Measurements from ENCODE around the gene SLC25A51. TPM values are rescaled to one million over a fixed set of nuclear protein-coding genes. Genes with fewer than 3 reads are reported as not detected.

The SLC25A51 gene
- total and polyA plus RNA-seq, 4 donors: 3.8 to 24.4 (median 9.1) TPM

DNA sequence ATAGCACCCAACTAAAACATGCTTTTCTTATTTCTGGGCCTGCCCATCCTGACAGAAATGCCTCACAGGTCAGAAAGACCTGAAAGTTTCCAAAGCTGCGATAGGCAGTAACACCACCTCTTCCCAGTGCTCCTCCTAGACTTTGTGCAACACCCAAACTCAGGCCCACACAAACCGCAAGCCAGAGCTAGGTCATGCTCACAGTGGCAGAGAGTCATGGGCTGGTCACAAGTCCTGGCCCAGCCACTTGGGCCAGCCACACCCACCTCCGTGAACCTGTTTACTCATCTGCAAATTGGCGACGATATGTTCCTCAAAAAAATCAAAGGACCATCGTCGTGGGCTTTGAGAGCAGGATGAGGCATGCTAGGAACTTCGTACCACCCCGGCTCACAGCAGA is 44.0 kb upstream of the SLC25A51 start:
- Histone ChIP-seq H3K9ac (ENCODE audit: low read depth in 1 of 2, low read length in 2 of 2) (no peak overlapping the region), H3K9me3 (ENCODE audit: control insufficient read depth in 4 of 4, low read length in 3 of 4) (no peaks in the 10 kb centered on the region), H3K27ac (ENCODE audit: low read depth in 1 of 2, low read length in 2 of 2) (no peak overlapping the region), H3K36me3 (ENCODE audit: control insufficient read depth in 4 of 4, insufficient read depth in 3 of 4, low read depth in 1 of 4, low read length in 3 of 4) (peaks cover 8 to 78% (median 54%) of the 10 kb centered on the region in 4 donors), H3K4me3 (ENCODE audit: low read depth in 1 of 3, low read length in 3 of 3) (no peak overlapping the region), H3K4me1 (ENCODE audit: control insufficient read depth in 4 of 4, insufficient read depth in 4 of 4, low read length in 3 of 4) (no peaks in the 10 kb centered on the region), H3K27me3 (ENCODE audit: control insufficient read depth in 4 of 4, insufficient read depth in 4 of 4, low read length in 3 of 4) (no peaks in the 10 kb centered on the region)
- WGBS: 86% methylated on average over 9 of the region's 9 CpGs
- DNase-seq (ENCODE audit: low spot score): no peak
- TF ChIP-seq, protein P1, sequence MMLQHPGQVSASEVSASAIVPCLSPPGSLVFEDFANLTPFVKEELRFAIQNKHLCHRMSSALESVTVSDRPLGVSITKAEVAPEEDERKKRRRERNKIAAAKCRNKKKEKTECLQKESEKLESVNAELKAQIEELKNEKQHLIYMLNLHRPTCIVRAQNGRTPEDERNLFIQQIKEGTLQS (IDR thresholded peaks at IDR 0.05): no peak
- TF ChIP-seq RXRA (IDR thresholded peaks at IDR 0.05) (no peak), EGR1 (IDR thresholded peaks at IDR 0.05; ENCODE audit: low read depth in 2 of 2) (no peak), TAF1 (conservative IDR thresholded peaks at IDR 0.05) (no peak), YY1 (IDR thresholded peaks at IDR 0.05) (no peak)
- TF ChIP-seq, protein P2, sequence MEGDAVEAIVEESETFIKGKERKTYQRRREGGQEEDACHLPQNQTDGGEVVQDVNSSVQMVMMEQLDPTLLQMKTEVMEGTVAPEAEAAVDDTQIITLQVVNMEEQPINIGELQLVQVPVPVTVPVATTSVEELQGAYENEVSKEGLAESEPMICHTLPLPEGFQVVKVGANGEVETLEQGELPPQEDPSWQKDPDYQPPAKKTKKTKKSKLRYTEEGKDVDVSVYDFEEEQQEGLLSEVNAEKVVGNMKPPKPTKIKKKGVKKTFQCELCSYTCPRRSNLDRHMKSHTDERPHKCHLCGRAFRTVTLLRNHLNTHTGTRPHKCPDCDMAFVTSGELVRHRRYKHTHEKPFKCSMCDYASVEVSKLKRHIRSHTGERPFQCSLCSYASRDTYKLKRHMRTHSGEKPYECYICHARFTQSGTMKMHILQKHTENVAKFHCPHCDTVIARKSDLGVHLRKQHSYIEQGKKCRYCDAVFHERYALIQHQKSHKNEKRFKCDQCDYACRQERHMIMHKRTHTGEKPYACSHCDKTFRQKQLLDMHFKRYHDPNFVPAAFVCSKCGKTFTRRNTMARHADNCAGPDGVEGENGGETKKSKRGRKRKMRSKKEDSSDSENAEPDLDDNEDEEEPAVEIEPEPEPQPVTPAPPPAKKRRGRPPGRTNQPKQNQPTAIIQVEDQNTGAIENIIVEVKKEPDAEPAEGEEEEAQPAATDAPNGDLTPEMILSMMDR (IDR thresholded peaks at IDR 0.05; ENCODE audit: low read depth, low read length, missing input control): no peak
- TF ChIP-seq, protein P3, sequence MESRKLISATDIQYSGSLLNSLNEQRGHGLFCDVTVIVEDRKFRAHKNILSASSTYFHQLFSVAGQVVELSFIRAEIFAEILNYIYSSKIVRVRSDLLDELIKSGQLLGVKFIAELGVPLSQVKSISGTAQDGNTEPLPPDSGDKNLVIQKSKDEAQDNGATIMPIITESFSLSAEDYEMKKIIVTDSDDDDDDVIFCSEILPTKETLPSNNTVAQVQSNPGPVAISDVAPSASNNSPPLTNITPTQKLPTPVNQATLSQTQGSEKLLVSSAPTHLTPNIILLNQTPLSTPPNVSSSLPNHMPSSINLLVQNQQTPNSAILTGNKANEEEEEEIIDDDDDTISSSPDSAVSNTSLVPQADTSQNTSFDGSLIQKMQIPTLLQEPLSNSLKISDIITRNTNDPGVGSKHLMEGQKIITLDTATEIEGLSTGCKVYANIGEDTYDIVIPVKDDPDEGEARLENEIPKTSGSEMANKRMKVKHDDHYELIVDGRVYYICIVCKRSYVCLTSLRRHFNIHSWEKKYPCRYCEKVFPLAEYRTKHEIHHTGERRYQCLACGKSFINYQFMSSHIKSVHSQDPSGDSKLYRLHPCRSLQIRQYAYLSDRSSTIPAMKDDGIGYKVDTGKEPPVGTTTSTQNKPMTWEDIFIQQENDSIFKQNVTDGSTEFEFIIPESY (IDR thresholded peaks at IDR 0.05): no peak

DNA sequence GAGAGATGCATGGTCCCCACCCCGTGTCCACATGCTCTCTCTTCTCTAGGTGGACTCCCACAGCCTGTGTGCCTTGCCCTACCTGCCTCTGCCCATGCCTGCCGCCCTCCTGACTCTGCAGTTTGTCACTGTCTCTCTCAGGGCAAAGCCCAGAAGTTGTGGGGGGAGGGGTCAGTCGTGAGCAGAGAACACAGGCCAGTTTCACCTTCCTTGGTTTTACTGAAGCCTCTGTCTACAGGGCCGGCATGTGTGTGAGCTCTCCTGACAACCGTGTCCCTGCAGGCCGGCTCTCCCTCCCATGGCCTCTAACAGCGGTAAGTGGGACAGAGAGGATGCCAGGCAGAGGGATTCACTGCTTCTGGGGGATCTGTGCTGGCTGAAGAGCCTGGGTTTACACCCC is 43.5 kb upstream of the SLC25A51 start:
- H3K4me3 ChIP-seq (ENCODE audit: low read depth in 1 of 3, low read length in 3 of 3): no peak overlapping the region
- H3K9ac ChIP-seq (ENCODE audit: low read depth in 1 of 2, low read length in 2 of 2): no peak overlapping the region
- H3K27me3 ChIP-seq (ENCODE audit: control insufficient read depth in 4 of 4, insufficient read depth in 4 of 4, low read length in 3 of 4): no peaks in the 10 kb centered on the region
- TF ChIP-seq RXRA (IDR thresholded peaks at IDR 0.05): no peak
- TF ChIP-seq, protein P4, sequence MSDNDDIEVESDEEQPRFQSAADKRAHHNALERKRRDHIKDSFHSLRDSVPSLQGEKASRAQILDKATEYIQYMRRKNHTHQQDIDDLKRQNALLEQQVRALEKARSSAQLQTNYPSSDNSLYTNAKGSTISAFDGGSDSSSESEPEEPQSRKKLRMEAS (IDR thresholded peaks at IDR 0.05): no peak
- TF ChIP-seq TAF1 (conservative IDR thresholded peaks at IDR 0.05): no peak
- TF ChIP-seq YY1 (IDR thresholded peaks at IDR 0.05): no peak
- TF ChIP-seq, protein P5, sequence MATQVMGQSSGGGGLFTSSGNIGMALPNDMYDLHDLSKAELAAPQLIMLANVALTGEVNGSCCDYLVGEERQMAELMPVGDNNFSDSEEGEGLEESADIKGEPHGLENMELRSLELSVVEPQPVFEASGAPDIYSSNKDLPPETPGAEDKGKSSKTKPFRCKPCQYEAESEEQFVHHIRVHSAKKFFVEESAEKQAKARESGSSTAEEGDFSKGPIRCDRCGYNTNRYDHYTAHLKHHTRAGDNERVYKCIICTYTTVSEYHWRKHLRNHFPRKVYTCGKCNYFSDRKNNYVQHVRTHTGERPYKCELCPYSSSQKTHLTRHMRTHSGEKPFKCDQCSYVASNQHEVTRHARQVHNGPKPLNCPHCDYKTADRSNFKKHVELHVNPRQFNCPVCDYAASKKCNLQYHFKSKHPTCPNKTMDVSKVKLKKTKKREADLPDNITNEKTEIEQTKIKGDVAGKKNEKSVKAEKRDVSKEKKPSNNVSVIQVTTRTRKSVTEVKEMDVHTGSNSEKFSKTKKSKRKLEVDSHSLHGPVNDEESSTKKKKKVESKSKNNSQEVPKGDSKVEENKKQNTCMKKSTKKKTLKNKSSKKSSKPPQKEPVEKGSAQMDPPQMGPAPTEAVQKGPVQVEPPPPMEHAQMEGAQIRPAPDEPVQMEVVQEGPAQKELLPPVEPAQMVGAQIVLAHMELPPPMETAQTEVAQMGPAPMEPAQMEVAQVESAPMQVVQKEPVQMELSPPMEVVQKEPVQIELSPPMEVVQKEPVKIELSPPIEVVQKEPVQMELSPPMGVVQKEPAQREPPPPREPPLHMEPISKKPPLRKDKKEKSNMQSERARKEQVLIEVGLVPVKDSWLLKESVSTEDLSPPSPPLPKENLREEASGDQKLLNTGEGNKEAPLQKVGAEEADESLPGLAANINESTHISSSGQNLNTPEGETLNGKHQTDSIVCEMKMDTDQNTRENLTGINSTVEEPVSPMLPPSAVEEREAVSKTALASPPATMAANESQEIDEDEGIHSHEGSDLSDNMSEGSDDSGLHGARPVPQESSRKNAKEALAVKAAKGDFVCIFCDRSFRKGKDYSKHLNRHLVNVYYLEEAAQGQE (IDR thresholded peaks at IDR 0.05): no peak
- no peak for TF ChIP-seq GABPA (IDR thresholded peaks at IDR 0.05 in 1 of 2, conservative IDR thresholded peaks at IDR 0.05 in 1 of 2)
- TF ChIP-seq FOXA2 (IDR thresholded peaks at IDR 0.05): no peak
- TF ChIP-seq HNF4A (conservative IDR thresholded peaks at IDR 0.05): no peak
- TF ChIP-seq EGR1 (IDR thresholded peaks at IDR 0.05; ENCODE audit: low read depth in 2 of 2): no peak
- TF ChIP-seq HNF4G (IDR thresholded peaks at IDR 0.05): no peak
- TF ChIP-seq FOXA1 (IDR thresholded peaks at IDR 0.05): no peak
- TF ChIP-seq JUND (IDR thresholded peaks at IDR 0.05): no peak
- TF ChIP-seq NR2F2 (IDR thresholded peaks at IDR 0.05): no peak
- TF ChIP-seq, protein P2 (IDR thresholded peaks at IDR 0.05; ENCODE audit: low read depth, low read length, missing input control): no peak
- no peak for TF ChIP-seq RAD21 (IDR thresholded peaks at IDR 0.05)
- TF ChIP-seq SP1 (IDR thresholded peaks at IDR 0.05): no peak
- H3K36me3 ChIP-seq (ENCODE audit: control insufficient read depth in 4 of 4, insufficient read depth in 3 of 4, low read depth in 1 of 4, low read length in 3 of 4): peaks cover 8 to 77% (median 54%) of the 10 kb centered on the region in 4 donors
- WGBS: 95% methylated on average over 7 of the region's 7 CpGs
- no peaks in the 10 kb centered on the region for H3K9me3 ChIP-seq (ENCODE audit: control insufficient read depth in 4 of 4, low read length in 3 of 4)
- H3K27ac ChIP-seq (ENCODE audit: low read depth in 1 of 2, low read length in 2 of 2): no peak overlapping the region
- no peaks in the 10 kb centered on the region for H3K4me1 ChIP-seq (ENCODE audit: control insufficient read depth in 4 of 4, insufficient read depth in 4 of 4, low read length in 3 of 4)
- no peak for DNase-seq (ENCODE audit: low spot score)
